Endothelial cell of umbilical vein (primary cell): ENCODE results near the gene MFSD2A.

ENCODE experiments used
- EZH2 ChIP-seq: IDR thresholded peaks from 2 replicates; pipeline ENCODE4 v1.6.1; 2012; ENCODE audit warnings: borderline replicate concordance, low read depth, mild to moderate bottlenecking, moderate library complexity, low read length, inconsistent platforms; ENCODE audit not compliant: severe bottlenecking
- FOS ChIP-seq: IDR thresholded peaks from 2 replicates; pipeline ENCODE4 v1.6.1; 2011; ENCODE audit warnings: mild to moderate bottlenecking, low read length, moderate library complexity, borderline replicate concordance; ENCODE audit not compliant: insufficient read depth
- POLR2A ChIP-seq: IDR thresholded peaks from 2 replicates; pipeline ENCODE4 v1.6.1; 2012; ENCODE audit warnings: low read depth, mild to moderate bottlenecking, control low read depth, low read length
- POLR2AphosphoS5 ChIP-seq: IDR thresholded peaks from 2 replicates; pipeline ENCODE4 v1.6.1; 2012; ENCODE audit warnings: low read depth, mild to moderate bottlenecking, control low read depth, low read length, moderate library complexity; ENCODE audit not compliant: insufficient read depth
- TF ChIP-seq, protein P1 (sequence below), 2 donors: IDR thresholded peaks; 1 replicate in 1 of 2; 2 replicates in 1 of 2; pipeline ENCODE4 v1.5.1; 2011; ENCODE audit warnings: low read length in 2 of 2, mild to moderate bottlenecking in 2 of 2, moderate library complexity in 2 of 2, control low read depth in 1 of 2, inconsistent platforms in 1 of 2, low read depth in 1 of 2; ENCODE audit not compliant: insufficient read depth in 1 of 2; ENCODE audit errors: extremely low read depth in 1 of 2

- no peak for TF ChIP-seq EZH2
- TF ChIP-seq, protein P1, sequence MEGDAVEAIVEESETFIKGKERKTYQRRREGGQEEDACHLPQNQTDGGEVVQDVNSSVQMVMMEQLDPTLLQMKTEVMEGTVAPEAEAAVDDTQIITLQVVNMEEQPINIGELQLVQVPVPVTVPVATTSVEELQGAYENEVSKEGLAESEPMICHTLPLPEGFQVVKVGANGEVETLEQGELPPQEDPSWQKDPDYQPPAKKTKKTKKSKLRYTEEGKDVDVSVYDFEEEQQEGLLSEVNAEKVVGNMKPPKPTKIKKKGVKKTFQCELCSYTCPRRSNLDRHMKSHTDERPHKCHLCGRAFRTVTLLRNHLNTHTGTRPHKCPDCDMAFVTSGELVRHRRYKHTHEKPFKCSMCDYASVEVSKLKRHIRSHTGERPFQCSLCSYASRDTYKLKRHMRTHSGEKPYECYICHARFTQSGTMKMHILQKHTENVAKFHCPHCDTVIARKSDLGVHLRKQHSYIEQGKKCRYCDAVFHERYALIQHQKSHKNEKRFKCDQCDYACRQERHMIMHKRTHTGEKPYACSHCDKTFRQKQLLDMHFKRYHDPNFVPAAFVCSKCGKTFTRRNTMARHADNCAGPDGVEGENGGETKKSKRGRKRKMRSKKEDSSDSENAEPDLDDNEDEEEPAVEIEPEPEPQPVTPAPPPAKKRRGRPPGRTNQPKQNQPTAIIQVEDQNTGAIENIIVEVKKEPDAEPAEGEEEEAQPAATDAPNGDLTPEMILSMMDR (IDR thresholded peaks at IDR 0.05; ENCODE audit: extremely low read depth in 1 of 2, insufficient read depth in 1 of 2, low read depth in 1 of 2, low read length in 2 of 2), result no peak
- no peak for TF ChIP-seq POLR2AphosphoS5
- TF ChIP-seq POLR2A, result no peak
- no peak for TF ChIP-seq FOS
These were observed 27.0 kb downstream of the MFSD2A start for GRCh38 chr1:39981945-39982344.
